ENCODE data around the gene ANGPTL2.

DNA sequence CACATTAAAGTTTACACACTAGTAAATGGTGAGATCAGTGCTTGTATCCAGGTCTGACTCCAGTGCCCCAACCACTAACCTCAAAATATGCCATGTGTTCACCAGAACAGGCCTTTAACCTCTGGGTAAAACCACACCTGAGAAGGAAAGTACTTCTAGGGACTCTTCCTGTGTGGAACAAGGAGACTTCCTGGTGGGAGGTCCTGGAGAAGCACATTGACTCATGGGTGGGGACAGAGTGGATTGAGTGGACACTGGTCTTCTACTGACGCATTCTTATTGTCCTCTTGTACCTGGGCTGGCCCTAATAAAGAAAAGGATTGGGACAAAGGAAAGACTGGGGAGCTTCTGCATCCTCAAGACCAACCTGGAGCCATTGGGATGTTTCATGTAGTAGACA lies 43.4 kb downstream of the ANGPTL2 start:
- TF ChIP-seq POLR2A (IDR thresholded peaks at IDR 0.05; ENCODE audit: low read depth, low read length): no peak
- TF ChIP-seq TAF1 (IDR thresholded peaks at IDR 0.05; ENCODE audit: borderline replicate concordance, low read depth, low read length): no peak

Data from GM12892 (cell line).